ENCODE data around the gene SLC25A15.
"Not testable (repeated sequence)": the region's sequence is repeated elsewhere in the genome, so short reads cannot be mapped to it uniquely, and the experiment has no call there.

SLC25A15 gene

GRCh38 chr13:40782971-40783370 lies 6.4 kb upstream of the SLC25A15 start:
- not testable (repeated sequence) for FAIRE-seq

- no peak for FAIRE-seq
These were observed 4.9 kb upstream of the SLC25A15 start for GRCh38 chr13:40784540-40784939.

- no peak for FAIRE-seq
These were observed 2.8 kb upstream of the SLC25A15 start for GRCh38 chr13:40786568-40786996.

- FAIRE-seq, result no peak
These were observed 2.3 kb upstream of the SLC25A15 start for GRCh38 chr13:40787062-40787461.

GRCh38 chr13:40788540-40789274 lies 704 bp upstream of the SLC25A15 start:
- FAIRE-seq, result not testable (repeated sequence)

GRCh38 chr13:40790154-40790616 lies 774 bp downstream of the SLC25A15 start:
- FAIRE-seq, result no peak

- FAIRE-seq, result no peak
These were observed 3.1 kb downstream of the SLC25A15 start for GRCh38 chr13:40792284-40793051.

- FAIRE-seq, result no peak
These were observed 3.9 kb downstream of the SLC25A15 start for GRCh38 chr13:40793339-40793738.

- no peak for FAIRE-seq
These were observed 5.3 kb downstream of the SLC25A15 start for GRCh38 chr13:40794414-40795368.

GRCh38 chr13:40796649-40797048 lies 7.2 kb downstream of the SLC25A15 start:
- no peak for FAIRE-seq

GRCh38 chr13:40798380-40798779 lies 9.0 kb downstream of the SLC25A15 start:
- FAIRE-seq, result no peak

- no peak for FAIRE-seq
These were observed 10.1 kb downstream of the SLC25A15 start for GRCh38 chr13:40799508-40799907.

GRCh38 chr13:40800559-40800958 lies 11.1 kb downstream of the SLC25A15 start:
- no peak for FAIRE-seq

GRCh38 chr13:40801255-40802217 lies 12.1 kb downstream of the SLC25A15 start:
- no peak for FAIRE-seq

GRCh38 chr13:40803316-40803715 lies 13.9 kb downstream of the SLC25A15 start:
- FAIRE-seq, result no peak

GRCh38 chr13:40806241-40806640 lies 16.8 kb downstream of the SLC25A15 start:
- FAIRE-seq, result no peak

- FAIRE-seq, result no peak
These were observed 20.1 kb downstream of the SLC25A15 start for GRCh38 chr13:40809471-40809870.

- no peak for FAIRE-seq
These were observed 22.7 kb downstream of the SLC25A15 start for GRCh38 chr13:40812102-40812501.

GRCh38 chr13:40812724-40813445 lies 23.5 kb downstream of the SLC25A15 start:
- no peak for FAIRE-seq

- FAIRE-seq, result no peak
These were observed 24.4 kb downstream of the SLC25A15 start for GRCh38 chr13:40813667-40814454.

Measured in endometrium (tissue), 2 donors.